OCI-LY7 (cell line): ENCODE results near the gene FRMD1. TPM values are rescaled to one million over a fixed set of nuclear protein-coding genes. Genes with fewer than 3 reads are reported as not detected.

ENCODE experiments used
- BruUV-seq: library from RNA; stranded (reverse); fragments of 400-500 nt; replicated peaks from 2 replicates; lab custom pipeline; 2021; lab: Mats Ljungman, UMichigan
- CTCF ChIA-PET: fragments of 300-600 bp; sonication (Branson Sonifier 250); formaldehyde crosslinking; loops from one replicate; lab custom pipeline; 2022; ENCODE audit warnings: antibody characterized with exemption; ENCODE audit not compliant: unreplicated experiment; lab: Charles Lee
- POLR2A ChIA-PET: fragments of 300-600 bp; sonication (Branson Sonifier 250); formaldehyde crosslinking; loops from one replicate; lab custom pipeline; 2022; ENCODE audit warnings: antibody characterized with exemption; lab: Charles Lee
- DNase-seq: peaks from one replicate; pipeline ENCODE4 v3.0.0-alpha.2; 2015; ENCODE audit warnings: low spot score
- H2AFZ ChIP-seq: fragments of 200-600 bp; sonication (generic), shearing (Covaris generic); 2 replicates; pipeline ENCODE4 v1.6.1; 2014; ENCODE audit warnings: mild to moderate bottlenecking, antibody characterized with exemption, low read length, moderate library complexity
- H3K27ac ChIP-seq: fragments of 200-600 bp; sonication (generic); 2 replicates; pipeline ENCODE4 v1.5.1; 2014; ENCODE audit warnings: mixed run types, low read depth, mild to moderate bottlenecking, moderate library complexity, low read length, inconsistent platforms; ENCODE audit not compliant: poor library complexity, severe bottlenecking
- H3K36me3 ChIP-seq: fragments of 200-600 bp; sonication (generic); 2 replicates; pipeline ENCODE4 v1.6.1; 2014; ENCODE audit warnings: mild to moderate bottlenecking, antibody characterized with exemption, low read length, moderate library complexity, mixed read lengths; ENCODE audit not compliant: insufficient read depth
- H3K4me1 ChIP-seq: fragments of 200-600 bp; sonication (generic); 2 replicates; pipeline ENCODE4 v1.5.1; 2014; ENCODE audit warnings: mild to moderate bottlenecking, low read length; ENCODE audit not compliant: insufficient read depth, poor library complexity, severe bottlenecking
- H3K4me2 ChIP-seq: fragments of 200-600 bp; sonication (generic); 2 replicates; pipeline ENCODE4 v1.6.1; 2014; ENCODE audit warnings: mild to moderate bottlenecking, low read length
- H3K4me3 ChIP-seq: fragments of 200-600 bp; sonication (generic); 2 replicates; pipeline ENCODE4 v1.5.1; 2014; ENCODE audit warnings: mild to moderate bottlenecking, low read depth, low read length; ENCODE audit not compliant: poor library complexity, severe bottlenecking
- H3K79me2 ChIP-seq: fragments of 200-600 bp; sonication (generic); 2 replicates; pipeline ENCODE4 v1.6.1; 2016; ENCODE audit warnings: low read depth, mild to moderate bottlenecking, low read length, moderate library complexity, mixed read lengths; ENCODE audit not compliant: insufficient read depth
- H3K9me2 ChIP-seq: fragments of 200-600 bp; sonication (generic); 2 replicates; pipeline ENCODE4 v1.6.1; 2016; ENCODE audit warnings: mild to moderate bottlenecking, low read length, mixed read lengths; ENCODE audit not compliant: insufficient read depth
- H3K9me3 ChIP-seq: fragments of 200-600 bp; sonication (generic); 2 replicates; pipeline ENCODE4 v1.6.1; 2014; ENCODE audit warnings: mild to moderate bottlenecking, mixed run types, low read length, mixed read lengths
- H4K20me1 ChIP-seq: fragments of 200-600 bp; sonication (generic); 2 replicates; pipeline ENCODE4 v1.6.1; 2014; ENCODE audit warnings: mild to moderate bottlenecking, antibody characterized with exemption, low read length, moderate library complexity, mixed read lengths; ENCODE audit not compliant: insufficient read depth
- EZH2phosphoT487 ChIP-seq: fragments of 200-600 bp; sonication (generic); IDR thresholded peaks from 2 replicates; pipeline ENCODE4 v1.6.1; 2018; ENCODE audit warnings: low read depth, borderline replicate concordance, mild to moderate bottlenecking, mixed run types, antibody characterized with exemption, low read length, moderate library complexity, mixed read lengths
- intact Hi-C: fragments of 100-400 bp; cut with micrococcal nuclease; formaldehyde crosslinking; loops from one replicate; pipeline ENCODE4 v1.10.0; 2022; ENCODE audit not compliant: unreplicated experiment
- total RNA-seq, 2 experiments: library from RNA; depleted of rRNA in 1 of 2; stranded (reverse); fragments of >200 nt in 1 of 2; shearing (Covaris generic) in 1 of 2; gene quantifications; 2 replicates each; pipeline ENCODE4 v1.2.3, GENCODE V29; 2014 to 2022
- TF ChIP-seq, protein P1 (sequence below): fragments of 200-600 bp; sonication (generic); conservative IDR thresholded peaks from 2 replicates; pipeline ENCODE4 v1.5.1; 2014; ENCODE audit warnings: mild to moderate bottlenecking, antibody characterized with exemption, low read length, moderate library complexity, mixed read lengths

The FRMD1 gene
- total RNA-seq, 2 experiments from 2014 or later, result not detected

DNA sequence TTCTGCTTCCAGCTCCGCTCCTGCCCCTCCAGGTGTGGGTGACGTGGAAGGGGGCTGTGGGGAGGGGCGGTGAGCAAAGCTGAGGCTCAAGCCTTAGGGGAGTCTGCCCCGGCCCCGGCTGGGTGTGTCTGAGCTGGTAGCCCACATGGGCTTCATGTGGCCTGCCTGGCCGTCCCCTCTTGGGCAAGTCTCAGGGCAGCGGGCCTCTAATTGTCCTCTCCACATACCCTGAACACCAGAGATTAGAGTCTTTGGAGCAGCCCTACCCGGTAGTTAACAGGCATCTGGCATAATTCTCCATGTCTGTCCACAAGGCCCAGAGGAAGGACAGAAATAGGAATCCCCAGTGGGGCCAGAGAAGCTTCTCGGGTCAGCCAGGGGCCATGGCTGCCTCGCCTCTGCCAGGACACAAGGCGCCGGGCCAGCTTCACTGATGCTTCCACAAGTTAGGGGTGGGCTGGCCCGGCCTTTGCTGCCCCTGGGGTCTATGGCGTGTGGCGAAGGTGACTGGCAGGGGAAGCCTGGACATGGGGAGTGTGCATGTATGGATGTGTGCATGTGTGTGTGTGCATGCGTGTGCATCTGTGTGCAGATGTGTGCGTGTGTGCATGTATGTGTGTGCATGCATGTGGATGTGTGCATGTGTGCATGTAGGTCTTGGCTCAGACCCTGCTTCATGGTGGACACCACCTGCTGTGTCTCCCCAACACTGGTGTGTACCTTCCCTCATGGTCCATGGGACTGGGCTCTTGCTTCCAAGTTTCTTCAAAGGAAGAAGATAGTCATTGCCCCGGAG lies 24.0 kb downstream of the FRMD1 start:
- H3K9me3 ChIP-seq, result no peaks in the 10 kb centered on the region
- no TSS peak for BruUV-seq
- no peaks in the 10 kb centered on the region for H3K9me2 ChIP-seq
- H2AFZ ChIP-seq, result no peak overlapping the region
- no peak overlapping the region for H3K27ac ChIP-seq
- H3K4me2 ChIP-seq, result no peak overlapping the region
- H3K79me2 ChIP-seq, result no peaks in the 10 kb centered on the region
- ChIA-PET POLR2A (no interaction called here), CTCF (no interaction called here)
- H3K4me1 ChIP-seq, result no peaks in the 10 kb centered on the region
- H4K20me1 ChIP-seq, result no peaks in the 10 kb centered on the region
- intact Hi-C loops, result no loop called here
- H3K4me3 ChIP-seq, result no peak overlapping the region
- no peak for DNase-seq
- TF ChIP-seq EZH2phosphoT487, result no peak
- TF ChIP-seq, protein P1, sequence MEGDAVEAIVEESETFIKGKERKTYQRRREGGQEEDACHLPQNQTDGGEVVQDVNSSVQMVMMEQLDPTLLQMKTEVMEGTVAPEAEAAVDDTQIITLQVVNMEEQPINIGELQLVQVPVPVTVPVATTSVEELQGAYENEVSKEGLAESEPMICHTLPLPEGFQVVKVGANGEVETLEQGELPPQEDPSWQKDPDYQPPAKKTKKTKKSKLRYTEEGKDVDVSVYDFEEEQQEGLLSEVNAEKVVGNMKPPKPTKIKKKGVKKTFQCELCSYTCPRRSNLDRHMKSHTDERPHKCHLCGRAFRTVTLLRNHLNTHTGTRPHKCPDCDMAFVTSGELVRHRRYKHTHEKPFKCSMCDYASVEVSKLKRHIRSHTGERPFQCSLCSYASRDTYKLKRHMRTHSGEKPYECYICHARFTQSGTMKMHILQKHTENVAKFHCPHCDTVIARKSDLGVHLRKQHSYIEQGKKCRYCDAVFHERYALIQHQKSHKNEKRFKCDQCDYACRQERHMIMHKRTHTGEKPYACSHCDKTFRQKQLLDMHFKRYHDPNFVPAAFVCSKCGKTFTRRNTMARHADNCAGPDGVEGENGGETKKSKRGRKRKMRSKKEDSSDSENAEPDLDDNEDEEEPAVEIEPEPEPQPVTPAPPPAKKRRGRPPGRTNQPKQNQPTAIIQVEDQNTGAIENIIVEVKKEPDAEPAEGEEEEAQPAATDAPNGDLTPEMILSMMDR, result no peak
- no peaks in the 10 kb centered on the region for H3K36me3 ChIP-seq

DNA sequence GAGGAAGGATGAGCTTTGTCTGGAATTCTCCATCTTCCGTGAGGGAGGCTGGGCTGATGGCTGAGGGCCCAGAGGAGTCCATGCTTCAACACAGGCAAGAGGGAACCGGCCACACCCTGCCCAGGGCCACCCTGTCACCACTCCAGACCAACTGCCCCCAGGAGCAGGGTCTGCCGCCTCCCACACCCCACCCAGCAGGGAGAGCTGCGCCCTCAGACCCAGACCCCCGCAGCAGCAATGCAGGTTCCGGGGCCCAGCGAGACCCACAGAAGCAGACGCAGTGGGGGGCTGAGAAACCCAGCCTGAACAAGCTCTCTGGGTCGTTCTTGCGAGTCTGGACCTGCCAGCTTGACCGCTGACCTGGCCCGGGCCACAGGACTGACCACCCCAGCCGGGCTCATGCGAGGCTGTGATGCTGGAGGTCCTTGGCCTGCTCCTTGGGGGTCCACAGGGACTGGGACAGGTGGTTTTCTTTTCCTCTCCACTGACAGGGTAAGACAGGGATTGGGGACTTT lies 25.0 kb downstream of the FRMD1 start:
- no TSS peak for BruUV-seq
- POLR2A ChIA-PET, result no interaction called here
- TF ChIP-seq, protein P1, result no peak
- TF ChIP-seq EZH2phosphoT487, result no peak

More for the DNA sequence above, 25.0 kb downstream of the FRMD1 start:
- Histone ChIP-seq H3K9me2 (no peaks in the 10 kb centered on the region), H3K36me3 (no peaks in the 10 kb centered on the region), H3K4me2 (no peak overlapping the region), H3K79me2 (no peaks in the 10 kb centered on the region), H3K9me3 (no peaks in the 10 kb centered on the region), H2AFZ (no peak overlapping the region), H4K20me1 (no peaks in the 10 kb centered on the region), H3K4me1 (no peaks in the 10 kb centered on the region), H3K27ac (no peak overlapping the region), H3K4me3 (no peak overlapping the region)
- CTCF ChIA-PET, result no interaction called here
- no peak for DNase-seq
- intact Hi-C loops, result no loop called here
